ENCODE data around the gene HSD17B10.
"Not testable (repeated sequence)": the region's sequence is repeated elsewhere in the genome, so short reads cannot be mapped to it uniquely, and the experiment has no call there.

DNA sequence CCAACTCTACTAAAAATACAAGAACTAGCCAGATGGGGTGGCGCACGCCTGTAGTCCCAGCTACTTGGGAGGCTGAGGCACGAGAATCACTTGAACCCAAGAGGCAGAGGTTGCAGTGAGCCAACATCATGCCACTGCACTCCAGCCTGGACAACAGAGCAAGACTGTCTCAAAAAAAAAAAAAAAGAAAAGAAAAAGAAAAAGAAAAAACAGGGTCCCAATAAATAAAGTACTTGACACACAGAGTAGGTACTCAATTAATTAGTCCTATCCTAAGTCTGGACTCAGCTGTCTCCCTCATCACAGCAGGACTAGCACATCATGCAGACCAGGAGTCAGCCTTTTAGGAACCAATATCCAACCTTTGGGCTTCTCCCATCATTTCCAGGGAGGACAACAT is 13.8 kb downstream of the HSD17B10 start:
- TF ChIP-seq EZH2phosphoT487 (conservative IDR thresholded peaks at IDR 0.05; ENCODE audit: low read length) = not testable (repeated sequence)
- TF ChIP-seq, protein P1, sequence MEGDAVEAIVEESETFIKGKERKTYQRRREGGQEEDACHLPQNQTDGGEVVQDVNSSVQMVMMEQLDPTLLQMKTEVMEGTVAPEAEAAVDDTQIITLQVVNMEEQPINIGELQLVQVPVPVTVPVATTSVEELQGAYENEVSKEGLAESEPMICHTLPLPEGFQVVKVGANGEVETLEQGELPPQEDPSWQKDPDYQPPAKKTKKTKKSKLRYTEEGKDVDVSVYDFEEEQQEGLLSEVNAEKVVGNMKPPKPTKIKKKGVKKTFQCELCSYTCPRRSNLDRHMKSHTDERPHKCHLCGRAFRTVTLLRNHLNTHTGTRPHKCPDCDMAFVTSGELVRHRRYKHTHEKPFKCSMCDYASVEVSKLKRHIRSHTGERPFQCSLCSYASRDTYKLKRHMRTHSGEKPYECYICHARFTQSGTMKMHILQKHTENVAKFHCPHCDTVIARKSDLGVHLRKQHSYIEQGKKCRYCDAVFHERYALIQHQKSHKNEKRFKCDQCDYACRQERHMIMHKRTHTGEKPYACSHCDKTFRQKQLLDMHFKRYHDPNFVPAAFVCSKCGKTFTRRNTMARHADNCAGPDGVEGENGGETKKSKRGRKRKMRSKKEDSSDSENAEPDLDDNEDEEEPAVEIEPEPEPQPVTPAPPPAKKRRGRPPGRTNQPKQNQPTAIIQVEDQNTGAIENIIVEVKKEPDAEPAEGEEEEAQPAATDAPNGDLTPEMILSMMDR (IDR thresholded peaks at IDR 0.05; ENCODE audit: insufficient read depth, low read length, poor library complexity, severe bottlenecking) = not testable (repeated sequence)

All from SU-DHL-6 (cell line).